Smooth muscle cell (in vitro differentiated cells): ENCODE measurements around the gene ITPR2. TPM values are rescaled to one million over a fixed set of nuclear protein-coding genes. Genes with fewer than 3 reads are reported as not detected.

Source experiments
- DNase-seq: peaks from one replicate; lab custom pipeline; 2025; ENCODE audit not compliant: unreplicated experiment; lab: John Stamatoyannopoulos, UW
- H2AFZ ChIP-seq: fragments of 200-600 bp; sonication (generic); 2 replicates; pipeline ENCODE4 v1.6.0; 2016; ENCODE audit warnings: antibody characterized with exemption, low read depth, mild to moderate bottlenecking
- H3F3A ChIP-seq: fragments of 200-600 bp; sonication (generic); 2 replicates; pipeline ENCODE4 v1.6.0; 2017; ENCODE audit warnings: antibody characterized with exemption, low read depth
- H3K27ac ChIP-seq: fragments of 200-600 bp; sonication (generic); 2 replicates; pipeline ENCODE4 v1.5.1; 2016; ENCODE audit warnings: low read depth, mild to moderate bottlenecking
- H3K27me3 ChIP-seq: fragments of 200-600 bp; sonication (generic); 2 replicates; pipeline ENCODE4 v1.6.1; 2016; ENCODE audit warnings: low read depth, mild to moderate bottlenecking
- H3K36me3 ChIP-seq: fragments of 200-600 bp; sonication (generic); 2 replicates; pipeline ENCODE4 v1.5.1; 2016; ENCODE audit warnings: low read depth
- H3K4me1 ChIP-seq: fragments of 200-600 bp; sonication (generic); 2 replicates; pipeline ENCODE4 v1.5.1; 2016; ENCODE audit warnings: low read depth
- H3K4me2 ChIP-seq: fragments of 200-600 bp; sonication (generic); 2 replicates; pipeline ENCODE4 v1.6.0; 2016; ENCODE audit warnings: mild to moderate bottlenecking
- H3K4me3 ChIP-seq: fragments of 200-600 bp; sonication (generic); 2 replicates; pipeline ENCODE4 v1.5.1; 2016; ENCODE audit warnings: mild to moderate bottlenecking
- H3K79me2 ChIP-seq: fragments of 200-600 bp; sonication (generic); 2 replicates; pipeline ENCODE4 v1.6.0; 2016; ENCODE audit warnings: low read depth, mild to moderate bottlenecking
- H3K9ac ChIP-seq: fragments of 200-600 bp; sonication (generic); 2 replicates; pipeline ENCODE4 v1.6.0; 2016; ENCODE audit warnings: low read depth
- H3K9me3 ChIP-seq: fragments of 200-600 bp; sonication (generic); replicated peaks from 2 replicates; pipeline ENCODE4 v1.5.1; 2016; ENCODE audit warnings: low read depth
- H4K20me1 ChIP-seq: fragments of 200-600 bp; sonication (generic); 2 replicates; pipeline ENCODE4 v1.6.0; 2016; ENCODE audit warnings: low read depth
- WGBS: methylation state at CpG from one replicate; pipeline ENCODE4 v1.1.7; 2016; ENCODE audit warnings: low lambda C conversion rate; 5-methylcytosine and 5-hydroxymethylcytosine counted together
- polyA plus RNA-seq: library from polyadenylated mRNA; unstranded; fragments of >200 nt; fragmentation: Nextera tagmentation; extraction: Ambion mirVana; gene quantifications from 2 replicates; pipeline ENCODE4 v1.2.1, GENCODE V29; 2016
- total RNA-seq: library from RNA; depleted of rRNA; stranded (reverse); fragments of >200 nt; gene quantifications from 2 replicates; pipeline ENCODE4 v1.2.3, GENCODE V29; 2014
- TF ChIP-seq, protein P1 (sequence below): fragments of 200-600 bp; sonication (generic); IDR thresholded peaks from 2 replicates; pipeline ENCODE4 v1.5.1; 2017; ENCODE audit warnings: borderline replicate concordance, mild to moderate bottlenecking, antibody characterized with exemption; ENCODE audit not compliant: insufficient read depth, poor library complexity, severe bottlenecking

ITPR2 gene
- total and polyA plus RNA-seq, 2 experiments from 2014 or later: 6.8 to 17.4 TPM

DNA sequence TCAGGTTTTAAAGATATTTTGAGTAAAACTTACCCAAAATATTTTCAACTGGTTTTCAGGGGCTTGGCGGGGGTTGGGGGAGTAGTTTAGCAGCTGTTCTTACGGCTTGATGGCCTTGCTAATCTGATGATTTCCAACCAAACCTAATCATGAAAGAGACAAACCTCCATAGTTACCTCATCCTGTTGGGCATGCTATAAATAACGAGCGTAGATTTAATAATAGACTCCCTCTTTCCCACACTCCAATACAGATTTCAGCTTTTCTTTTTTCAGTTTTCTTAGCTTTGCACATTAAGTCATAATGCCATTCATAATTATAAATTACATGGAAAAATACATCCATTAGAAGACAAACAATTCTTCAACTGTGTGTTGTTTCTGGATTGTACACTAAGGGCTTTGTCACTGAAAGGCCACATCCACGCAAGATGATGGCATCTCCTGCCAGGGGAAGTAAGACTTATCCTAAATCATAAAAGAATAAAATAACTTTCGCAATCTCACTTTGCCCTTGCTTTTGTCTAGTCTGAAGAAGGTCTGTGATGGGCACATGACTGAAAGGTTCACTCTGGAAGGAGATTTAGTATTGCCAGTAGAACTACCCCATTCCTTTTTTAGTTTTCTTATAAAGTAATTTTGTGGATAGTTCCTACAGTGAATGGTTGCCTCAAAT is 23.2 kb downstream of the ITPR2 start:
- Histone ChIP-seq H3K4me3 (no peak overlapping the region), H3K79me2 (peaks cover 13% of the 10 kb centered on the region), H3F3A (peaks cover 8% of the 10 kb centered on the region), H3K27me3 (no peaks in the 10 kb centered on the region), H3K4me1 (peaks cover 6% of the 10 kb centered on the region), H3K9me3 (no peaks in the 10 kb centered on the region), H3K9ac (peak overlapping the region; percentile 50), H3K4me2 (peak overlapping the region; percentile 85), H4K20me1 (no peaks in the 10 kb centered on the region), H3K36me3 (no peaks in the 10 kb centered on the region), H3K27ac (peak overlapping the region; percentile 72), H2AFZ (peak overlapping the region; percentile 93)
- DNase-seq: no peak
- WGBS: 90% methylated on average over 6 of the region's 6 CpGs
- TF ChIP-seq, protein P1, sequence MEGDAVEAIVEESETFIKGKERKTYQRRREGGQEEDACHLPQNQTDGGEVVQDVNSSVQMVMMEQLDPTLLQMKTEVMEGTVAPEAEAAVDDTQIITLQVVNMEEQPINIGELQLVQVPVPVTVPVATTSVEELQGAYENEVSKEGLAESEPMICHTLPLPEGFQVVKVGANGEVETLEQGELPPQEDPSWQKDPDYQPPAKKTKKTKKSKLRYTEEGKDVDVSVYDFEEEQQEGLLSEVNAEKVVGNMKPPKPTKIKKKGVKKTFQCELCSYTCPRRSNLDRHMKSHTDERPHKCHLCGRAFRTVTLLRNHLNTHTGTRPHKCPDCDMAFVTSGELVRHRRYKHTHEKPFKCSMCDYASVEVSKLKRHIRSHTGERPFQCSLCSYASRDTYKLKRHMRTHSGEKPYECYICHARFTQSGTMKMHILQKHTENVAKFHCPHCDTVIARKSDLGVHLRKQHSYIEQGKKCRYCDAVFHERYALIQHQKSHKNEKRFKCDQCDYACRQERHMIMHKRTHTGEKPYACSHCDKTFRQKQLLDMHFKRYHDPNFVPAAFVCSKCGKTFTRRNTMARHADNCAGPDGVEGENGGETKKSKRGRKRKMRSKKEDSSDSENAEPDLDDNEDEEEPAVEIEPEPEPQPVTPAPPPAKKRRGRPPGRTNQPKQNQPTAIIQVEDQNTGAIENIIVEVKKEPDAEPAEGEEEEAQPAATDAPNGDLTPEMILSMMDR: no peak

DNA sequence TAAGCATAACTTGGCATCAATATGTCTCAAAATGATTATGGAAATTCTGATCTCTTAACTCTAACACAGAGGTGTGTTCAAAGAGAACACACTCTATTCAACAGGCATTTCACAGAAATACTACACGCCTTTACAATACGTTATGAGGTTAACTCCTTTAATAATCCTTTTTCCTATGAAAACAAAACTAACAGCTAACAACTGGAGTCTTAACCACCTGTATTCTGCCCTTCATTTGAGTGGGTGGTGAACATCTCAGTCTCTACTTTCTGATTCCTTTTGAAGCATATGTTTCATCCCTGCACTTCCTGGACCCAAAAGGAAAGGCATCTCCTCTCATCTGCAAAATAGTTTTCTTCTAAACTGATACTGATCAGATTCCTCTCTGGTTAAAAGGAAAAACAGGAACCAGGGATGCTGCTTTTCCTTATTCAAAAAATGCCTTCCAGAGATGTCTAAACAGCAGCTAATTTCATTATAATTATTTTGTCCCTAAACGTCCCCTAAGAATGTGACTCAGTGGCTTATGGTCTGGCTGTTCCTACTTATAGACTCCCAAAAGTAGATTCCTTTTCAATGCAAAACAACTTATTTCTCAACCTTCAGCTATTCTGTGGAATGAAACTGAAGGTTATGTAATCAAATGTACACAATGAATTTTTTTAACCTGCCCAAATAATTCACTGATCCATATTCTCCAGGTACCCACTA is 24.1 kb downstream of the ITPR2 start:
- peaks cover 13% of the 10 kb centered on the region for H3K79me2 ChIP-seq

DNA sequence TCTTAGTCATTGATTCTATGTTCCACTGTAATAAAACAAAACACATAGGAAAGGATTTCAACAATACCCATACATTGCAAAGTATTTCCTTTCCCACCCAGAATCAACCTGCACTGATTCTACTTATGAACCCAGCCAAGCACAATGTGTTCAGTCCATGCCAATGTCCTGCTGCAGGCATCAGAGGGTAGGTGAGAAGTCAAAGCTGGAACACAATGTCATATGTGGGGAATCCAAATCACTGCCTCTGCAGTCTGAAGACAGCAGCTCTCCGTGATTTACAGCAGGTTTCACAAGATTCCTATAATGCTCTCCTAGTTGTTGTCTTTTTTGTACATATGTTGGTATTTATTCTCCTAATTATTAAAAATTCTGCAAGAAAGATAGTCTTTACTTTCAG is 25.7 kb downstream of the ITPR2 start:
- no peak for DNase-seq
- no peak overlapping the region for H3K27ac ChIP-seq
- WGBS: 81% methylated on average over 1 of the region's 1 CpG
- no peaks in the 10 kb centered on the region for H3K36me3 ChIP-seq
- H4K20me1 ChIP-seq: no peaks in the 10 kb centered on the region
- peaks cover 8% of the 10 kb centered on the region for H3F3A ChIP-seq
- H3K4me3 ChIP-seq: no peak overlapping the region
- peaks cover 6% of the 10 kb centered on the region for H3K4me1 ChIP-seq
- peaks cover 20% of the 10 kb centered on the region for H3K79me2 ChIP-seq
- no peaks in the 10 kb centered on the region for H3K27me3 ChIP-seq
- no peak overlapping the region for H3K4me2 ChIP-seq
- no peak overlapping the region for H2AFZ ChIP-seq
- H3K9ac ChIP-seq: no peak overlapping the region
- TF ChIP-seq, protein P1: no peak
- no peaks in the 10 kb centered on the region for H3K9me3 ChIP-seq

More for the DNA sequence above, 24.1 kb downstream of the ITPR2 start:
- Histone ChIP-seq H2AFZ (no peak overlapping the region), H3K4me2 (no peak overlapping the region), H3K27ac (no peak overlapping the region), H3K4me1 (peaks cover 6% of the 10 kb centered on the region), H3K4me3 (no peak overlapping the region), H3K9me3 (no peaks in the 10 kb centered on the region), H4K20me1 (no peaks in the 10 kb centered on the region), H3F3A (peaks cover 8% of the 10 kb centered on the region), H3K9ac (no peak overlapping the region), H3K27me3 (no peaks in the 10 kb centered on the region), H3K36me3 (no peaks in the 10 kb centered on the region)
- TF ChIP-seq, protein P1: no peak
- WGBS: 82% methylated on average over 3 of the region's 3 CpGs
- DNase-seq: no peak
